ENCODE results near the gene PRKG1.
"Not testable (repeated sequence)": the region's sequence is repeated elsewhere in the genome, so short reads cannot be mapped to it uniquely, and the experiment has no call there.

The PRKG1 gene

DNA sequence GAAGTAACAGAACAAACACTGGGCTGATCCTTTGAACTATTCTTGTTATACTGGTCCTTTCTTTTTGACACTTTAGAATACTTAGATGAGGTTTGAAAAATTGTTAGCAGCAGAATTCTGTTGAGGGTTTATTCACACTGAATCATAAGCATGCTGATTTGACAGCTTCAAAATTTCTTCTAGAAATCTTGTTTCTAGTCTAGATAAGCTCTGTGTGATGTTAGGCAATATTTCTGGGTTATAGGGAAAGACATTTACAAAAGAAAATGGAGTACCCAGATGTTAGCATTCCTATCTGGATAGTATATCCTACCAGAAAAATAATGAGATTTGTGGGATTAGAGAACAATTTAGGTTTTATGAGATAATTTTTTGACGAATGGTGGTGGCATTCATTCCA, 613.0 kb downstream of the PRKG1 start:
- Mint-ChIP-seq H3K36me3 (no peaks in the 10 kb centered on the region), H3K4me3 (no peak overlapping the region), H3K9me3 (peaks cover 2% of the 10 kb centered on the region), H3K27ac (no peak overlapping the region), H3K27me3 (peaks cover 5% of the 10 kb centered on the region), H3K4me1 (no peaks in the 10 kb centered on the region)
- ATAC-seq (ENCODE audit: low read depth) (no peak), DNase-seq (ENCODE audit: low spot score in 2 of 2) (no peak)

DNA sequence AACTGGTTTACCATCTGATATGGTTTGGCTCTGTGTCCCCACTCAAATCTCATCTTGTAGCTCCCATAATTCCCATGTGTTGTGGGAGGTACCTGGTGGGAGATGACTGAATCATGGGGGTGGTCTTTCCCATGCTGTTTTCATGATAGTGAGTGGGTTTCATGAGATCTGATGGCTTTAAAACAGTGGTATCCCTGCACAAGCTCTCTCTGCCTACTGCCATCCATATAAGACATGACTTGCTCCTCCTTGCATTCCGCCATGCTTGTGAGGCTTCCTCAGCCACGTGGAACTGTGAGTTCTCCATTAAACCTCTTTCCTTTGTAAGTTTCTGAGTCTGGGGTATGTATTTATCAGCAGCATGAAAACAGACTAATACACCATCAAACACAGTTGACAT, 614.5 kb downstream of the PRKG1 start:
- not testable (repeated sequence) for DNase-seq (ENCODE audit: low spot score in 2 of 2); H3K36me3 Mint-ChIP-seq; H3K27ac Mint-ChIP-seq; H3K27me3 Mint-ChIP-seq; H3K4me1 Mint-ChIP-seq; H3K9me3 Mint-ChIP-seq; ATAC-seq (ENCODE audit: low read depth); H3K4me3 Mint-ChIP-seq

- peaks cover 2% of the 10 kb centered on the region for H3K9me3 Mint-ChIP-seq
- H3K27ac Mint-ChIP-seq = no peak overlapping the region
- H3K4me1 Mint-ChIP-seq = no peaks in the 10 kb centered on the region
- ATAC-seq (ENCODE audit: low read depth) = no peak
- no peak overlapping the region for H3K4me3 Mint-ChIP-seq
- peaks cover 5% of the 10 kb centered on the region for H3K27me3 Mint-ChIP-seq
- no peak for DNase-seq (ENCODE audit: low spot score in 2 of 2)
- no peaks in the 10 kb centered on the region for H3K36me3 Mint-ChIP-seq
These were observed 615.2 kb downstream of the PRKG1 start for GRCh38 chr10:51689536-51689935.

- ATAC-seq (ENCODE audit: low read depth) = no peak
- Mint-ChIP-seq H3K36me3 (peaks cover under 1% of the 10 kb centered on the region), H3K27ac (no peak overlapping the region), H3K4me3 (no peak overlapping the region), H3K4me1 (peaks cover 2% of the 10 kb centered on the region), H3K9me3 (peaks cover 2% of the 10 kb centered on the region), H3K27me3 (peaks cover 3% of the 10 kb centered on the region)
- DNase-seq (ENCODE audit: low spot score in 2 of 2) = no peak
These were observed 616.8 kb downstream of the PRKG1 start for GRCh38 chr10:51691135-51691534.

DNA sequence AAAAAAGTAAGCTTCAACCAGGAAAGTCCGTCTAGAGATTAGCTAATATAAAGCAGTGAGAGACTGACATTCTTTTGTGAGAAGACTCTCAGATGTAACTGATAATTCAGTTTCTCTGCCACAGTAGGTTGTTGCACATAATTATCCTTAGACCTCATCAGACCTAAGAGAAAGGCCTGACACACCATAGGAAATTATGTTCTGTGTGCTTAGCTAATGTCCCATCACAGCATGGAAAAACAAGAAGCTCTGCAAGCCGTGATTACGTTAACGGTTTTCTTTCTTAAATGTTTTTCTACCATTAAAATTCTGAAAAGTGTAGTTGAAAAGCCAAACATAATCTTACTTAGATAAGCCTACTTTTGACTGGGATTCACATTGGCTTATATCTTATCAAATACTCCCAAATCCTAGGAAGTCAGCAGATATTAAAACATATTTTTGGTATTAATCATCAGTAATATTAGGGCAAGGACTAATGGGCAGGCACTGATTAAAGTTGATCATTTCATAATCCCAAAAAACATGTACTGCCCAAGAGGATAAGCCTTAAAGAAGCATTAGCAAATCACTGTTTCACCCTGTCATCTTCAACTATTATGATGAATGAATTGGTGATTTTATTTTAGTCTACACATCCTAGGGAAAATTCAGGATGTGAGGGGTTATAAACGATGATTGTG, 619.9 kb downstream of the PRKG1 start:
- H3K4me1 Mint-ChIP-seq = peaks cover 18% of the 10 kb centered on the region
- H3K9me3 Mint-ChIP-seq = peaks cover 2% of the 10 kb centered on the region
- no peak for ATAC-seq (ENCODE audit: low read depth)
- peaks cover 13% of the 10 kb centered on the region for H3K36me3 Mint-ChIP-seq
- no peak for DNase-seq (ENCODE audit: low spot score in 2 of 2)
- H3K27me3 Mint-ChIP-seq = no peaks in the 10 kb centered on the region
- H3K27ac Mint-ChIP-seq = no peak overlapping the region
- H3K4me3 Mint-ChIP-seq = no peak overlapping the region

DNA sequence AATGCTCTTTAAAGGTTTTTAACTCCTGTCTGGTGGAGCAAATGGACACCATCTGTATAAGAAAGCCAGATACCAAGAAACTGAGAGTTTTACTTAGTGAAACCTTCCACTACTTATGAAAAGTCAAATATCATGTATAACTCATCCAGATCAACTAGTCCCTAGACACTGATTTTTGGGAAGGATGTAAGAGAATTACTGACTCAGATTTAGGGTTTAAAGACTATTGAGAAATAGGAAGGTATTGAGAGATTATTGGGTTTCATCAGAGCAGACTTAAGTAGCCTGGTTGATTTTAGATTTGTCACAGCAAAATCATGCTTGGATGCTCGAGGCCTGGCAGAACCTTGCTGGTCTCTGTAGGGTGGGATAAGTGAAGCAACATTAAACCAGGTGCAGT, 622.0 kb downstream of the PRKG1 start:
- H3K36me3 Mint-ChIP-seq = peaks cover 13% of the 10 kb centered on the region
- peak overlapping the region; percentile 38 for H3K27ac Mint-ChIP-seq
- DNase-seq (ENCODE audit: low spot score in 2 of 2) (no peak), ATAC-seq (ENCODE audit: low read depth) (no peak)
- peaks cover 18% of the 10 kb centered on the region for H3K4me1 Mint-ChIP-seq
- no peak overlapping the region for H3K4me3 Mint-ChIP-seq
- H3K9me3 Mint-ChIP-seq = no peaks in the 10 kb centered on the region
- H3K27me3 Mint-ChIP-seq = no peaks in the 10 kb centered on the region

- ATAC-seq (ENCODE audit: low read depth) = no peak
- H3K27me3 Mint-ChIP-seq = no peaks in the 10 kb centered on the region
- no peaks in the 10 kb centered on the region for H3K9me3 Mint-ChIP-seq
- H3K4me3 Mint-ChIP-seq = peak overlapping the region; percentile 99
- H3K27ac Mint-ChIP-seq = peak overlapping the region; percentile 100
- peaks cover 13% of the 10 kb centered on the region for H3K36me3 Mint-ChIP-seq
- no peak for DNase-seq (ENCODE audit: low spot score in 2 of 2)
- peaks cover 18% of the 10 kb centered on the region for H3K4me1 Mint-ChIP-seq
These were observed 624.3 kb downstream of the PRKG1 start for GRCh38 chr10:51698473-51699063.

- peak overlapping the region; percentile 100 for H3K27ac Mint-ChIP-seq
- peaks cover 13% of the 10 kb centered on the region for H3K36me3 Mint-ChIP-seq
- peaks cover 18% of the 10 kb centered on the region for H3K4me1 Mint-ChIP-seq
- no peaks in the 10 kb centered on the region for H3K27me3 Mint-ChIP-seq
- peak; percentile 22 for ATAC-seq (ENCODE audit: low read depth)
- DNase-seq (ENCODE audit: low spot score in 2 of 2) = no peak
- no peaks in the 10 kb centered on the region for H3K9me3 Mint-ChIP-seq
- H3K4me3 Mint-ChIP-seq = peak overlapping the region; percentile 99
These were observed 624.8 kb downstream of the PRKG1 start for GRCh38 chr10:51699145-51699474.

- Mint-ChIP-seq H3K36me3 (peaks cover 13% of the 10 kb centered on the region), H3K4me1 (peaks cover 18% of the 10 kb centered on the region), H3K4me3 (peak within 1 kb of the TSS; percentile 99), H3K27me3 (no peaks in the 10 kb centered on the region), H3K27ac (peak within 1 kb of the TSS; percentile 100), H3K9me3 (no peaks in the 10 kb centered on the region)
- peak; percentile 93 to 94 for DNase-seq (ENCODE audit: low spot score in 2 of 2)
- peak; percentile 93 for ATAC-seq (ENCODE audit: low read depth)
These were observed 625.4 kb downstream of the PRKG1 start, which contains the start of gene CSTF2T for GRCh38 chr10:51699475-51700227. TSS of gene CSTF2T (minus strand) at chr10:51699595. CDS start at chr10:51699549, 46 bp downstream.

DNA sequence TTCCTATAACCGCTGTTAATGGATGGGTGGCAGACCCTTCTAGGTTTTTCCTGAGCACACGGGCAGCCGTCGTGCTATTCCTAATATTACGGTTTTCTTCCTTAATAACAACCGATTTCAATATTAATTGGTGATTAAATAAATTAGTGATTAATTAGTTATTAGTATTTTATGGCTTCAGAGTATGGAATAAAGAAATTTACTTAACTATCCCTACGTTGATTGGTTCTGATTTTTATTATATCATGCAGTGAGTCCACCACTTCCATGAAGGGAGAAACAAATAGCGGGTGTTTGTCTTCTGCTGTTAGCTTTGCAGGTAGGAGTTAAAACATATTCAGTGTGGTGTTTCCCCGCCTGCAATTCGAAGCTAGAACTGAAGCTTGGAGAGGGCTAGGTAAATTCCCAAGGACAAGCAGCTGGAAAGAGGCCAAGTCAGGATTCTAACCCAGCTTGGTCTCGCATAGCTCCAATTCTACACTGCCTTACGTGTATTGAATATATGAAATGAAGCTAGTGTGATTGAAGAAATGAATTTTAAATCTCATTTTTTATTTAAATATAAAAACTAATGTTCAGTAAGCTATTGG, 626.0 kb downstream of the PRKG1 start:
- H3K4me3 Mint-ChIP-seq = peak overlapping the region; percentile 99
- H3K4me1 Mint-ChIP-seq = peaks cover 18% of the 10 kb centered on the region
- H3K27me3 Mint-ChIP-seq = no peaks in the 10 kb centered on the region
- ATAC-seq (ENCODE audit: low read depth) (no peak), DNase-seq (ENCODE audit: low spot score in 2 of 2) (no peak)
- peak overlapping the region; percentile 100 for H3K27ac Mint-ChIP-seq
- peaks cover 13% of the 10 kb centered on the region for H3K36me3 Mint-ChIP-seq
- no peaks in the 10 kb centered on the region for H3K9me3 Mint-ChIP-seq

- Mint-ChIP-seq H3K27me3 (peaks cover 7% of the 10 kb centered on the region), H3K36me3 (no peaks in the 10 kb centered on the region), H3K9me3 (no peaks in the 10 kb centered on the region), H3K27ac (no peak overlapping the region), H3K4me3 (no peak overlapping the region), H3K4me1 (no peaks in the 10 kb centered on the region)
- ATAC-seq (ENCODE audit: low read depth) = no peak
- DNase-seq (ENCODE audit: low spot score in 2 of 2) = no peak
These were observed 631.5 kb downstream of the PRKG1 start for GRCh38 chr10:51705774-51706173.

- Mint-ChIP-seq H3K4me3 (no peak overlapping the region), H3K4me1 (no peaks in the 10 kb centered on the region), H3K9me3 (no peaks in the 10 kb centered on the region)
These were observed 631.9 kb downstream of the PRKG1 start for GRCh38 chr10:51706225-51706624.

GRCh38 chr10:51707392-51707791, 633.1 kb downstream of the PRKG1 start:
- Mint-ChIP-seq H3K9me3 (no peaks in the 10 kb centered on the region), H3K36me3 (no peaks in the 10 kb centered on the region), H3K27ac (no peak overlapping the region), H3K4me1 (no peaks in the 10 kb centered on the region), H3K27me3 (peaks cover 10% of the 10 kb centered on the region), H3K4me3 (no peak overlapping the region)
- DNase-seq (ENCODE audit: low spot score in 2 of 2) = no peak
- ATAC-seq (ENCODE audit: low read depth) = no peak

More at GRCh38 chr10:51706225-51706624, 631.9 kb downstream of the PRKG1 start:
- Mint-ChIP-seq H3K27me3 (peaks cover 7% of the 10 kb centered on the region), H3K36me3 (no peaks in the 10 kb centered on the region), H3K27ac (no peak overlapping the region)
- ATAC-seq (ENCODE audit: low read depth) = no peak
- no peak for DNase-seq (ENCODE audit: low spot score in 2 of 2)

DNA sequence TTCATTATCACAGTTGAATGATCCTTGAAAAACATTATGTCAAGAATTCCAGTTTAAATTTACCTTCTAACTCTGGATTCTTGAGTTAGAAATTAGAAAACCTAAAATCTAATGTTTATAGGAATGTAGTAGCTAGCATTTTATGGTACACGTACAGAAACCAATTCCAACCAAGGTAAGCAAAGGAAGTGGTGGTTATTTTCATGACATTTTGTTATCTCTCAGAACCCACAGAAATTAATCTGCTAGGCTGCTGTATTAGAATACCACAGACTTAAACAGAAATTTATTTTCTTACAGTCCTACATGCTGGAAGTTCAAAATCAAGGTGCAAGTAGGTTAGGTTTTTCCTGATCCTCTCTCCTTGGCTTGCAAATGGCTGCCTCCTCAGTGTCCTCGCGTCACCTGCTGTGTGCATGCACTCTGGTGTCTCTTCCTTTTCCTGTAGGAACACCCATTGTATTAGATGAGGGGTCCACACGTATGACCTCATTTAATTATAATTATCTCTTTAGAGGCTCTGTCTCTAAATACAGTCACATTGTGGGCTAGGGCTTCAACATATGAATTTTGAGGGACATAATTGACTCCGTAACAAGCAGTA, 633.6 kb downstream of the PRKG1 start:
- Mint-ChIP-seq H3K27me3 (peaks cover 10% of the 10 kb centered on the region), H3K27ac (no peak overlapping the region), H3K9me3 (no peaks in the 10 kb centered on the region), H3K4me1 (no peaks in the 10 kb centered on the region), H3K36me3 (no peaks in the 10 kb centered on the region), H3K4me3 (no peak overlapping the region)
- ATAC-seq (ENCODE audit: low read depth) (no peak), DNase-seq (ENCODE audit: low spot score in 2 of 2) (no peak)
